BLaER1 (cell line): ENCODE measurements around the gene KDM6B.
"Not testable (repeated sequence)": the region's sequence is repeated elsewhere in the genome, so short reads cannot be mapped to it uniquely, and the experiment has no call there.

ENCODE experiments used
- H3K27ac ChIP-seq: shearing (Covaris generic); formaldehyde crosslinking; 2 replicates; pipeline ENCODE4 v1.8.1; 2022
- H3K27me3 ChIP-seq: shearing (Covaris generic); formaldehyde crosslinking; 2 replicates; pipeline ENCODE4 v1.8.1; 2022
- H3K36me3 ChIP-seq: shearing (Covaris generic); formaldehyde crosslinking; 2 replicates; pipeline ENCODE4 v1.8.1; 2022
- H3K4me1 ChIP-seq: shearing (Covaris generic); formaldehyde crosslinking; 2 replicates; pipeline ENCODE4 v1.8.1; 2022
- H3K4me2 ChIP-seq: shearing (Covaris generic); formaldehyde crosslinking; 2 replicates; pipeline ENCODE4 v1.8.1; 2022
- H3K4me3 ChIP-seq: shearing (Covaris generic); formaldehyde crosslinking; 2 replicates; pipeline ENCODE4 v1.8.1; 2022
- H3K9ac ChIP-seq: shearing (Covaris generic); formaldehyde crosslinking; 2 replicates; pipeline ENCODE4 v1.8.1; 2022
- H3K9me3 ChIP-seq: shearing (Covaris generic); formaldehyde crosslinking; 2 replicates; pipeline ENCODE4 v1.8.1; 2022
- H4K20me1 ChIP-seq: shearing (Covaris generic); formaldehyde crosslinking; 2 replicates; pipeline ENCODE4 v1.8.1; 2022
- Cebpa-rat ChIP-seq: shearing (Covaris generic); IDR thresholded peaks from 2 replicates; pipeline ENCODE4 v1.8.1; 2022

Gene KDM6B

GRCh38 chr17:7806587-7806986 lies 27.4 kb upstream of the KDM6B start:
- no peak for TF ChIP-seq Cebpa-rat
- H4K20me1 ChIP-seq: no peaks in the 10 kb centered on the region
- no peaks in the 10 kb centered on the region for H3K27me3 ChIP-seq
- H3K4me3 ChIP-seq: no peak overlapping the region
- no peak overlapping the region for H3K4me2 ChIP-seq
- peaks cover 21% of the 10 kb centered on the region for H3K4me1 ChIP-seq
- no peaks in the 10 kb centered on the region for H3K36me3 ChIP-seq
- no peak overlapping the region for H3K27ac ChIP-seq
- no peak overlapping the region for H3K9ac ChIP-seq
- no peaks in the 10 kb centered on the region for H3K9me3 ChIP-seq

GRCh38 chr17:7807206-7807605 lies 26.8 kb upstream of the KDM6B start:
- TF ChIP-seq Cebpa-rat: no peak
- no peak overlapping the region for H3K9ac ChIP-seq
- no peaks in the 10 kb centered on the region for H3K9me3 ChIP-seq
- H3K27me3 ChIP-seq: no peaks in the 10 kb centered on the region
- H3K36me3 ChIP-seq: no peaks in the 10 kb centered on the region
- H3K4me3 ChIP-seq: no peak overlapping the region
- H4K20me1 ChIP-seq: no peaks in the 10 kb centered on the region
- peaks cover 21% of the 10 kb centered on the region for H3K4me1 ChIP-seq
- no peak overlapping the region for H3K27ac ChIP-seq
- H3K4me2 ChIP-seq: no peak overlapping the region

- Histone ChIP-seq H3K9ac (no peak overlapping the region), H3K27ac (no peak overlapping the region), H3K27me3 (no peaks in the 10 kb centered on the region), H3K4me3 (no peak overlapping the region), H4K20me1 (no peaks in the 10 kb centered on the region), H3K9me3 (no peaks in the 10 kb centered on the region), H3K36me3 (no peaks in the 10 kb centered on the region), H3K4me1 (peaks cover 21% of the 10 kb centered on the region), H3K4me2 (peak overlapping the region; percentile 38)
- no peak for TF ChIP-seq Cebpa-rat
These were observed 24.8 kb upstream of the KDM6B start for GRCh38 chr17:7809086-7809790.

- H3K9ac ChIP-seq, H4K20me1 ChIP-seq, H3K4me3 ChIP-seq, H3K27ac ChIP-seq, H3K4me2 ChIP-seq, H3K9me3 ChIP-seq, H3K27me3 ChIP-seq, H3K36me3 ChIP-seq: not testable (repeated sequence)
- peaks cover 21% of the 10 kb centered on the region for H3K4me1 ChIP-seq
These were observed 24.1 kb upstream of the KDM6B start for GRCh38 chr17:7809791-7810343.

GRCh38 chr17:7811251-7811650 lies 22.8 kb upstream of the KDM6B start:
- H3K4me2 ChIP-seq: no peak overlapping the region
- no peak overlapping the region for H3K27ac ChIP-seq
- H3K36me3 ChIP-seq: no peaks in the 10 kb centered on the region
- H3K9me3 ChIP-seq: no peaks in the 10 kb centered on the region
- no peak overlapping the region for H3K9ac ChIP-seq
- TF ChIP-seq Cebpa-rat: no peak
- H3K4me3 ChIP-seq: no peak overlapping the region
- no peaks in the 10 kb centered on the region for H3K27me3 ChIP-seq
- peaks cover 21% of the 10 kb centered on the region for H3K4me1 ChIP-seq
- H4K20me1 ChIP-seq: no peaks in the 10 kb centered on the region

GRCh38 chr17:7814969-7815368 lies 19.0 kb upstream of the KDM6B start:
- Histone ChIP-seq H4K20me1 (no peaks in the 10 kb centered on the region), H3K9ac (no peak overlapping the region), H3K36me3 (no peaks in the 10 kb centered on the region), H3K27ac (no peak overlapping the region), H3K4me2 (no peak overlapping the region), H3K4me1 (peaks cover 6% of the 10 kb centered on the region; the same call in 1 of the 2 replicates), H3K27me3 (0 out of 2 replicates have a peak, but pooled peaks cover 3% of the 10 kb centered on the region), H3K4me3 (no peak overlapping the region), H3K9me3 (no peaks in the 10 kb centered on the region)
- TF ChIP-seq Cebpa-rat: no peak

GRCh38 chr17:7816926-7817642 lies 16.9 kb upstream of the KDM6B start:
- no peak overlapping the region for H3K9ac ChIP-seq
- H3K36me3 ChIP-seq: no peaks in the 10 kb centered on the region
- 0 out of 2 replicates have a peak, but pooled peaks cover 3% of the 10 kb centered on the region for H3K27me3 ChIP-seq
- no peak overlapping the region for H3K4me2 ChIP-seq
- no peaks in the 10 kb centered on the region for H3K4me1 ChIP-seq
- H3K4me3 ChIP-seq: no peak overlapping the region
- no peaks in the 10 kb centered on the region for H4K20me1 ChIP-seq
- no peak overlapping the region for H3K27ac ChIP-seq
- TF ChIP-seq Cebpa-rat: no peak
- H3K9me3 ChIP-seq: no peaks in the 10 kb centered on the region

GRCh38 chr17:7817643-7817964 lies 16.4 kb upstream of the KDM6B start:
- no peaks in the 10 kb centered on the region for H3K36me3 ChIP-seq
- no peak overlapping the region for H3K4me2 ChIP-seq
- H3K27ac ChIP-seq: no peak overlapping the region
- H3K27me3 ChIP-seq: 0 out of 2 replicates have a peak, but pooled peaks cover 3% of the 10 kb centered on the region
- TF ChIP-seq Cebpa-rat: no peak
- no peak overlapping the region for H3K4me3 ChIP-seq
- H3K4me1 ChIP-seq: no peaks in the 10 kb centered on the region
- no peaks in the 10 kb centered on the region for H3K9me3 ChIP-seq
- no peaks in the 10 kb centered on the region for H4K20me1 ChIP-seq
- H3K9ac ChIP-seq: no peak overlapping the region

GRCh38 chr17:7818026-7818425 lies 16.0 kb upstream of the KDM6B start:
- Histone ChIP-seq H3K4me3 (no peak overlapping the region), H3K27ac (no peak overlapping the region), H3K27me3 (0 out of 2 replicates have a peak, but pooled peaks cover 3% of the 10 kb centered on the region), H3K9me3 (no peaks in the 10 kb centered on the region), H3K9ac (no peak overlapping the region), H4K20me1 (no peaks in the 10 kb centered on the region), H3K4me2 (no peak overlapping the region), H3K36me3 (no peaks in the 10 kb centered on the region), H3K4me1 (no peaks in the 10 kb centered on the region)
- TF ChIP-seq Cebpa-rat: no peak

- TF ChIP-seq Cebpa-rat: no peak
- H3K9ac ChIP-seq: no peak overlapping the region
- H3K27me3 ChIP-seq: 0 out of 2 replicates have a peak, but pooled peaks cover 3% of the 10 kb centered on the region
- no peaks in the 10 kb centered on the region for H3K9me3 ChIP-seq
- H3K36me3 ChIP-seq: no peaks in the 10 kb centered on the region
- H3K4me3 ChIP-seq: no peak overlapping the region
- no peak overlapping the region for H3K4me2 ChIP-seq
- no peaks in the 10 kb centered on the region for H3K4me1 ChIP-seq
- H3K27ac ChIP-seq: no peak overlapping the region
- no peaks in the 10 kb centered on the region for H4K20me1 ChIP-seq
These were observed 15.0 kb upstream of the KDM6B start for GRCh38 chr17:7818746-7819645.
